ENCODE measurements around the gene PTPRD. TPM values are rescaled to one million over a fixed set of nuclear protein-coding genes. Genes with fewer than 3 reads are reported as not detected.

The PTPRD gene
- total and polyA plus RNA-seq, 2 experiments from 2014 or later, result 11.5 to 58.0 TPM

- Histone ChIP-seq H3K27ac (ENCODE audit: low read depth) (no peak overlapping the region), H3K4me2 (no peak overlapping the region), H3K4me3 (no peak overlapping the region), H3K36me3 (ENCODE audit: insufficient read depth) (no peaks in the 10 kb centered on the region), H3K27me3 (ENCODE audit: insufficient read depth) (no peaks in the 10 kb centered on the region), H3K4me1 (ENCODE audit: insufficient read depth) (no peaks in the 10 kb centered on the region), H3K79me2 (replicated peaks; ENCODE audit: insufficient read depth) (no peaks in the 10 kb centered on the region), H3K9me2 (ENCODE audit: insufficient read depth) (no peaks in the 10 kb centered on the region), H4K20me1 (replicated peaks; ENCODE audit: insufficient read depth) (no peaks in the 10 kb centered on the region), H2AFZ (no peak overlapping the region), H3F3A (replicated peaks; ENCODE audit: low read depth) (no peaks in the 10 kb centered on the region)
- no peaks in the 10 kb centered on the region for H3K36me3 Mint-ChIP-seq (ENCODE audit: low read depth)
- H3K4me3 Mint-ChIP-seq, result no peak overlapping the region
- no peaks in the 10 kb centered on the region for H3K9me3 Mint-ChIP-seq
- no peak overlapping the region; the same call in 1 of the 2 replicates for H3K27ac Mint-ChIP-seq
- H3K4me1 Mint-ChIP-seq, result peaks cover 8% of the 10 kb centered on the region
- TF ChIP-seq ETS1 (IDR thresholded peaks at IDR 0.05) (no peak), ZNF114 (CRISPR knock-in tag; IDR thresholded peaks at IDR 0.05) (no peak), EZH2 (IDR thresholded peaks at IDR 0.05; ENCODE audit: low read depth, unreplicated experiment) (no peak), POLR2AphosphoS5 (IDR thresholded peaks at IDR 0.05; ENCODE audit: low read depth) (no peak), STAT1 (IDR thresholded peaks at IDR 0.05; ENCODE audit: unreplicated experiment) (no peak), REST (IDR thresholded peaks at IDR 0.05; ENCODE audit: unreplicated experiment) (no peak), CREB1 (CRISPR knock-in tag; IDR thresholded peaks at IDR 0.05; ENCODE audit: low read depth) (no peak), NANOG (IDR thresholded peaks at IDR 0.05; ENCODE audit: borderline replicate concordance) (no peak), CTCF (conservative IDR thresholded peaks at IDR 0.05; ENCODE audit: low read depth in 2 of 2) (no peak), ZNF331 (CRISPR knock-in tag; IDR thresholded peaks at IDR 0.05; ENCODE audit: low read depth) (no peak)
- ATAC-seq (no peak; the same call in 2 of the 3 replicates), DNase-seq (ENCODE audit: low spot score) (no peak)
- no peaks in the 10 kb centered on the region for H3K27me3 Mint-ChIP-seq (ENCODE audit: insufficient read depth, low read depth, poor library complexity)
Measured at GRCh38 chr9:9746826-9747225, 866.0 kb downstream of the PTPRD start.
